GM10248 (cell line): Measurements from ENCODE around the gene ZNF678.
"Not testable (repeated sequence)": the region's sequence is repeated elsewhere in the genome, so short reads cannot be mapped to it uniquely, and the experiment has no call there.

Experiments
- CTCF ChIA-PET: fragments of 300-600 bp; sonication (Branson Sonifier 250); formaldehyde crosslinking; extraction: SDS; loops from one replicate; lab custom pipeline; 2021; ENCODE audit warnings: antibody characterized with exemption; lab: Yijun Ruan, JAX
- POLR2A ChIA-PET: fragments of 350-650 bp; sonication (Branson Sonifier 250); formaldehyde crosslinking; extraction: SDS; loops from one replicate; lab custom pipeline; 2020; ENCODE audit warnings: antibody characterized with exemption; lab: Yijun Ruan, JAX
- DNase-seq: peaks from one replicate; pipeline ENCODE4 v3.0.0; 2012; ENCODE audit errors: extremely low spot score
- CTCF ChIP-seq: IDR thresholded peaks from 2 replicates; pipeline ENCODE4 v1.5.1; 2012; ENCODE audit warnings: mild to moderate bottlenecking, low read depth; ENCODE audit errors: extremely low read depth, missing control alignments, control extremely low read depth

The ZNF678 gene

GRCh38 chr1:227548448-227548847 lies 14.9 kb upstream of the ZNF678 start:
- ChIA-PET CTCF (interaction anchor here (0.7 to 1.0 kb wide), 2 partner anchors 12 to 143 kb away, joined by 3 read pairs; no protein-coding TSS in a partner anchor), POLR2A (interaction anchor here (0.5 kb wide), 1 partner anchor 605 kb away, joined by 4 read pairs; no protein-coding TSS in a partner anchor)

DNA sequence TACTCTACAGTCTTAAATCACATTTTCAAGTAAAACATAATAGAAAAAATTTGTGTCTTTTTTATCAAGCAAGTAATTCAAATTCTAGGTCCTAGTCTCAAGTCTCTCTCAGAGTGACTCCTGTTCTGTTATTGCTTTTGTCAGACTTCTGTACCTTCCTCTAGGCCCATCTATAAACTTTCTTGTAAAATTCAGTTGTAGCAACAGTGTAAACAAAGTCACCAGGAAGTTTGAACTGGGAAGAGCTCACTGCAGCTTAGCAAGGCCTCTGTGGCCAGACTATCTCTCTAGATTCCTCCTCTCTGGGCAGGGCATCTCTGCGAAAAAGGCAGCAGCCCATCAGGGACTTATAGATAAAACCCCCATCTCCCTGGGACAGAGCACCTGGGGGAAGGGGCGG lies 13.5 kb upstream of the ZNF678 start:
- POLR2A ChIA-PET: no interaction called here
- no peak for DNase-seq
- CTCF ChIA-PET: interaction anchor here (1.4 kb wide), 1 partner anchor 15 kb away, joined by 4 read pairs; no protein-coding TSS in a partner anchor
- TF ChIP-seq CTCF: no peak

More at GRCh38 chr1:227548448-227548847, 14.9 kb upstream of the ZNF678 start:
- TF ChIP-seq CTCF: no peak
- DNase-seq: no peak

DNA sequence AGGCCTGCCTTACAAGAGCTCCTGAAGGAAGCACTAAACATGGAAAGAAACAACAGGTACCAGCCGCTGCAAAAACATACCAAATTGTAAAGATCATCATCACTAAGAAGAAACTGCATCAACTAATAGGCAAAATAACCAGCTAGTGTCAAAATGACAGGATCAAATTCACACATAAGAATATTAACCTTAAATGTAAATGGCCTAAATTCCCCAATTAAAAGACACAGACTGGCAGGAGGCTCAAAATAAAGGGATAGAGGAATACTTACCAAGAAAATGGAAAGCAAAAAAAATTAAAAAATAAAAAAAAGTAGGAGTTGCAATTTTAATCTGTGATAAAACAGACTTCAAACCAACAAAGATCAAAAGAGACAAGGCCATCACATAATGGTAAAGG lies 11.5 kb upstream of the ZNF678 start:
- DNase-seq, POLR2A ChIA-PET: not testable (repeated sequence)
- CTCF ChIA-PET: interaction anchor here (2.0 kb wide), 1 partner anchor 9 kb away, joined by 8 read pairs; no protein-coding TSS in a partner anchor

DNA sequence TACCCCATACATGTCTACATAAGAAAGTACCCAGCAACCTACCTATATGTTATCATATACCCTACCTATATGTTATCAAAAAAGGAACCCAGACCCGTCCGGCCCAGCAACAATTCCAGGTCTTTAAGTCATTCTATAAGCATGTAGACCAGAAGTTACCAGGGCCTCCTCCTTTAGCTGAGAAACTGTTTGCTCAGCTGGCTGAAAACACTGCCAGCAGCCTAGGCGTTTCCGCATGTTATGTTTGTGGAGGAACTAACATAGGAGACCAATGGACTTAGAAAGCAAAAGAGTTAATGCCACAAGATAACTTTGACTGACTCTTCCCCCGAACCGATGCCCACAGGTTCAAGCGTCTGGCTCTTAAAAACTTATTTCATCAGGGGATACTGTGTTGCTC lies 7.1 kb upstream of the ZNF678 start:
- no peak for DNase-seq
- TF ChIP-seq CTCF: no peak
- CTCF ChIA-PET: interaction anchor here (1.9 kb wide), 1 partner anchor 13 kb away, joined by 15 read pairs; no protein-coding TSS in a partner anchor
- POLR2A ChIA-PET: no interaction called here

GRCh38 chr1:227557962-227558725 lies 5.2 kb upstream of the ZNF678 start:
- ChIA-PET CTCF (interaction anchor here (1.7 to 1.9 kb wide), 2 partner anchors 13 to 15 kb away, joined by 5 to 15 read pairs; no protein-coding TSS in a partner anchor), POLR2A (no interaction called here)
- no peak for DNase-seq
- TF ChIP-seq CTCF: no peak

- no peak for DNase-seq
- ChIA-PET POLR2A (no interaction called here), CTCF (interaction anchor here (1.7 kb wide), 1 partner anchor 14 kb away, joined by 5 read pairs; no protein-coding TSS in a partner anchor)
- no peak for TF ChIP-seq CTCF
These were observed 4.6 kb upstream of the ZNF678 start for GRCh38 chr1:227558732-227559262.
